H9 (cell line): ENCODE measurements around the gene SMIM22. TPM values are rescaled to one million over a fixed set of nuclear protein-coding genes. Genes with fewer than 3 reads are reported as not detected.

Source experiments
- DNase-seq: peaks from one replicate; pipeline ENCODE4 v3.0.0-alpha.2; 2017
- H2AFZ ChIP-seq: one replicate; pipeline ENCODE4 v1.6.1; 2013; ENCODE audit warnings: mild to moderate bottlenecking, low read length, control low read depth, moderate library complexity
- H2AK5ac ChIP-seq: 2 replicates; pipeline ENCODE4 v1.6.1; 2013; ENCODE audit warnings: low read length, control low read depth, mixed read lengths; ENCODE audit not compliant: insufficient read length
- H2BK120ac ChIP-seq: one replicate; pipeline ENCODE4 v1.6.1; 2013; ENCODE audit warnings: low read depth, mild to moderate bottlenecking, low read length, control low read depth, inconsistent platforms; ENCODE audit not compliant: poor library complexity, severe bottlenecking
- H2BK12ac ChIP-seq: 2 replicates; pipeline ENCODE4 v1.6.1; 2013; ENCODE audit warnings: low read length, control low read depth, mixed read lengths, low read depth; ENCODE audit not compliant: insufficient read length
- H2BK15ac ChIP-seq: 2 replicates; pipeline ENCODE4 v1.6.1; 2013; ENCODE audit warnings: low read depth, low read length, control low read depth
- H2BK20ac ChIP-seq: one replicate; pipeline ENCODE4 v1.6.1; 2013; ENCODE audit warnings: low read depth, mild to moderate bottlenecking, low read length, control low read depth, inconsistent platforms; ENCODE audit not compliant: poor library complexity, severe bottlenecking
- H2BK5ac ChIP-seq: 2 replicates; pipeline ENCODE4 v1.6.1; 2013; ENCODE audit warnings: low read length, control low read depth, mixed read lengths; ENCODE audit not compliant: insufficient read length
- H3K14ac ChIP-seq: 2 replicates; pipeline ENCODE4 v1.6.1; 2013; ENCODE audit warnings: low read length, control low read depth; ENCODE audit not compliant: insufficient read depth
- H3K18ac ChIP-seq: 2 replicates; pipeline ENCODE4 v1.6.1; 2013; ENCODE audit warnings: low read depth, mild to moderate bottlenecking, mixed read lengths, low read length, control low read depth; ENCODE audit not compliant: insufficient read length
- H3K23ac ChIP-seq: 2 replicates; pipeline ENCODE4 v1.6.1; 2013; ENCODE audit warnings: low read length, control low read depth, mixed read lengths, low read depth; ENCODE audit not compliant: insufficient read length
- H3K23me2 ChIP-seq: 2 replicates; pipeline ENCODE4 v1.6.1; 2013; ENCODE audit warnings: low read depth, mild to moderate bottlenecking, mixed read lengths, low read length, control low read depth; ENCODE audit not compliant: insufficient read length, poor library complexity, severe bottlenecking
- H3K27ac ChIP-seq: 2 replicates; pipeline ENCODE4 v1.5.1; 2013; ENCODE audit warnings: low read length, control low read depth, mixed read lengths, low read depth; ENCODE audit not compliant: insufficient read length
- H3K27me3 ChIP-seq: 2 replicates; pipeline ENCODE4 v1.6.1; 2013; ENCODE audit warnings: low read length, control low read depth, inconsistent platforms; ENCODE audit not compliant: insufficient read depth
- H3K4ac ChIP-seq: 2 replicates; pipeline ENCODE4 v1.6.1; 2013; ENCODE audit warnings: low read depth, mild to moderate bottlenecking, control low read depth, inconsistent platforms, low read length, moderate library complexity
- H3K4me1 ChIP-seq: 2 replicates; pipeline ENCODE4 v1.6.1; 2013; ENCODE audit warnings: low read length, control low read depth, inconsistent platforms; ENCODE audit not compliant: insufficient read depth
- H3K4me2 ChIP-seq: 2 replicates; pipeline ENCODE4 v1.6.1; 2013; ENCODE audit warnings: low read length, control low read depth, mixed read lengths; ENCODE audit not compliant: insufficient read length, insufficient read depth
- H3K56ac ChIP-seq: 2 replicates; pipeline ENCODE4 v1.6.1; 2013; ENCODE audit warnings: low read depth, mild to moderate bottlenecking, mixed read lengths, low read length, control low read depth; ENCODE audit not compliant: insufficient read length
- H3K79me1 ChIP-seq: 2 replicates; pipeline ENCODE4 v1.6.1; 2013; ENCODE audit warnings: low read depth, mild to moderate bottlenecking, moderate library complexity, low read length, control low read depth, inconsistent platforms; ENCODE audit not compliant: insufficient read depth, poor library complexity, severe bottlenecking
- H3K79me2 ChIP-seq: 2 replicates; pipeline ENCODE4 v1.6.1; 2013; ENCODE audit warnings: low read length, control low read depth, inconsistent platforms; ENCODE audit not compliant: insufficient read depth
- H3K9ac ChIP-seq: 2 replicates; pipeline ENCODE4 v1.6.1; 2013; ENCODE audit warnings: low read length, control low read depth, mixed read lengths; ENCODE audit not compliant: insufficient read length; ENCODE audit errors: extremely low read depth
- H3K9me3 ChIP-seq: one replicate; pipeline ENCODE4 v1.6.1; 2013; ENCODE audit warnings: low read depth, low read length, inconsistent platforms; ENCODE audit not compliant: control insufficient read depth
- H3T11ph ChIP-seq: one replicate; pipeline ENCODE4 v1.6.1; 2013; ENCODE audit warnings: mild to moderate bottlenecking, low read length, control low read depth, inconsistent platforms
- H4K20me1 ChIP-seq: one replicate; pipeline ENCODE4 v1.6.1; 2013; ENCODE audit not compliant: control insufficient read depth, insufficient read length, insufficient read depth
- H4K5ac ChIP-seq: 2 replicates; pipeline ENCODE4 v1.6.1; 2013; ENCODE audit warnings: low read depth, mild to moderate bottlenecking, mixed read lengths, low read length, control low read depth; ENCODE audit not compliant: insufficient read length
- H4K8ac ChIP-seq: replicated peaks from 2 replicates; pipeline ENCODE4 v1.6.1; 2013; ENCODE audit warnings: low read length, control low read depth, mixed read lengths, low read depth; ENCODE audit not compliant: insufficient read length
- H4K91ac ChIP-seq: 2 replicates; pipeline ENCODE4 v1.6.1; 2013; ENCODE audit warnings: low read depth, mild to moderate bottlenecking, moderate library complexity, mixed read lengths, low read length, control low read depth; ENCODE audit not compliant: insufficient read length
- H3K27ac Mint-ChIP-seq, 3 experiments: 2 replicates in 2 of 3; 3 replicates in 1 of 3; pipeline ENCODE4 v1.8.0; 2020 to 2021; ENCODE audit warnings: mixed read lengths in 3 of 3, mild to moderate bottlenecking in 1 of 3, moderate library complexity in 1 of 3
- H3K27me3 Mint-ChIP-seq: 2 replicates; pipeline ENCODE4 v1.8.0; 2021; ENCODE audit warnings: low read depth, mild to moderate bottlenecking, moderate library complexity, mixed read lengths
- H3K36me3 Mint-ChIP-seq, 3 experiments: 2 replicates in 2 of 3; 3 replicates in 1 of 3; pipeline ENCODE4 v1.8.0; 2020 to 2021; ENCODE audit warnings: low read depth in 3 of 3, mixed read lengths in 3 of 3; ENCODE audit not compliant: insufficient read depth in 1 of 3
- H3K4me1 Mint-ChIP-seq, 2 experiments: 2 replicates each; pipeline ENCODE4 v1.8.0; 2020; ENCODE audit warnings: mixed read lengths in 2 of 2
- H3K4me3 Mint-ChIP-seq, 2 experiments: 2 replicates in 1 of 2; 3 replicates in 1 of 2; pipeline ENCODE4 v1.8.0; 2020 to 2021; ENCODE audit warnings: mild to moderate bottlenecking in 2 of 2, mixed read lengths in 2 of 2, moderate library complexity in 1 of 2
- H3K9me3 Mint-ChIP-seq, 2 experiments: 2 replicates in 1 of 2; 3 replicates in 1 of 2; pipeline ENCODE4 v1.8.0; 2020; ENCODE audit warnings: mild to moderate bottlenecking in 2 of 2, mixed read lengths in 2 of 2, moderate library complexity in 1 of 2
- CTCF ChIP-seq: fragments of 200-600 bp; sonication (generic); conservative IDR thresholded peaks from 3 replicates; pipeline ENCODE4 v1.8.0; 2021; ENCODE audit warnings: antibody characterized with exemption, mild to moderate bottlenecking
- WGBS: extraction: QIAGEN DNeasy Blood & Tissue Kit; methylation state at CpG from one replicate; pipeline ENCODE4 v1.1.7; 2013; ENCODE audit warnings: missing lambda C conversion rate, low lambda C conversion rate, mixed read lengths; ENCODE audit not compliant: insufficient read length; ENCODE audit errors: extremely low coverage; 5-methylcytosine and 5-hydroxymethylcytosine counted together
- total RNA-seq: library from RNA; stranded (reverse); gene quantifications from 2 replicates; pipeline ENCODE4 v1.2.1, GENCODE V29; 2021

The SMIM22 gene
- total RNA-seq, 1 experiment from 2014 or later = not detected

- H3K27me3 Mint-ChIP-seq = no peaks in the 10 kb centered on the region; the same call in none of the 2 replicates
- no peak overlapping the region for H3K4me3 Mint-ChIP-seq
- H3K36me3 Mint-ChIP-seq = no peaks in the 10 kb centered on the region
Measured at GRCh38 chr16:4772351-4772750, 22.8 kb upstream of the SMIM22 start.

More at GRCh38 chr16:4772351-4772750, 22.8 kb upstream of the SMIM22 start:
- Histone ChIP-seq H3K23me2 (peaks cover 8% of the 10 kb centered on the region), H2BK15ac (no peak overlapping the region), H2BK5ac (no peak overlapping the region), H3K9ac (no peak overlapping the region), H3K14ac (no peak overlapping the region), H4K5ac (no peak overlapping the region), H2BK120ac (no peak overlapping the region), H3K4ac (no peak overlapping the region), H3K23ac (no peak overlapping the region), H3K27me3 (no peaks in the 10 kb centered on the region), H2AK5ac (no peak overlapping the region), H4K91ac (no peak overlapping the region), H3T11ph (no peak overlapping the region), H4K8ac (no peak overlapping the region), H2BK12ac (no peak overlapping the region), H3K79me1 (no peaks in the 10 kb centered on the region), H3K4me2 (no peak overlapping the region), H3K56ac (no peak overlapping the region), H2BK20ac (no peak overlapping the region), H3K4me1 (no peaks in the 10 kb centered on the region), H3K79me2 (no peaks in the 10 kb centered on the region), H3K18ac (no peak overlapping the region), H3K27ac (no peak overlapping the region), H4K20me1 (no peaks in the 10 kb centered on the region), H2AFZ (no peak overlapping the region), H3K9me3 (no peaks in the 10 kb centered on the region)
- no CpG with 5 or more reads among the region's 5 CpGs for WGBS
- Mint-ChIP-seq H3K4me1 (peaks cover 14 to 16% of the 10 kb centered on the region in 2 experiments), H3K9me3 (no peaks in the 10 kb centered on the region), H3K27ac (no peak overlapping the region)
- no peak for TF ChIP-seq CTCF
- no peak for DNase-seq
